K562 (cell line): ENCODE results near the gene RBM15. TPM values are rescaled to one million over a fixed set of nuclear protein-coding genes. Genes with fewer than 3 reads are reported as not detected.

ENCODE experiments used
- ARHGAP35 ChIP-seq: fragments of 450-650 bp; IDR thresholded peaks from 2 replicates; pipeline ENCODE4 v1.6.1; 2018; ENCODE audit not compliant: partially characterized antibody
- HDAC3 ChIP-seq: fragments of 450-650 bp; IDR thresholded peaks from 2 replicates; pipeline ENCODE4 v1.6.1; 2018; ENCODE audit warnings: borderline replicate concordance, mild to moderate bottlenecking, moderate library complexity; ENCODE audit not compliant: partially characterized antibody
- HINFP ChIP-seq: fragments of 450-650 bp; conservative IDR thresholded peaks from 2 replicates; pipeline ENCODE4 v1.6.1; 2016; ENCODE audit warnings: missing genetic modification characterization, low read depth, mild to moderate bottlenecking, control low read depth, missing compliant biosample characterization
- HMBOX1 ChIP-seq: sonication (generic); IDR thresholded peaks from 2 replicates; pipeline ENCODE4 v1.6.1; 2016
- POLR2H ChIP-seq: IDR thresholded peaks from 2 replicates; pipeline ENCODE4 v1.6.1; 2016; ENCODE audit warnings: missing genetic modification characterization, low read depth, mild to moderate bottlenecking, control low read depth, missing compliant biosample characterization, moderate library complexity
- RBM17 ChIP-seq: fragments of 200-400 bp; formaldehyde crosslinking; IDR thresholded peaks from 2 replicates; pipeline ENCODE4 v1.6.1; 2017; ENCODE audit warnings: low read depth, mild to moderate bottlenecking, low read length, borderline replicate concordance
- RFX1 ChIP-seq: fragments of 450-650 bp; IDR thresholded peaks from 2 replicates; pipeline ENCODE4 v1.6.1; 2016; ENCODE audit warnings: mild to moderate bottlenecking, moderate library complexity
- SP2 ChIP-seq: IDR thresholded peaks from 2 replicates; pipeline ENCODE4 v1.6.1; 2011; ENCODE audit warnings: mild to moderate bottlenecking, low read depth, low read length, moderate library complexity; ENCODE audit not compliant: poor library complexity, severe bottlenecking; ENCODE audit errors: extremely low read depth
- ZNF583 ChIP-seq: fragments of 250-450 bp; sonication (Bioruptor Pico); IDR thresholded peaks from 2 replicates; pipeline ENCODE4 v1.4.0; 2020
- polyA plus RNA-seq, 8 experiments: library from polyadenylated mRNA; depleted of rRNA in 4 of 8; stranded (reverse) in 5 of 8; unstranded in 3 of 8; fragments of >200 nt; fragmentation: Nextera tagmentation in 2 of 8; fragmentation: Illumina TruSeq in 1 of 8; extraction: Ambion mirVana in 2 of 8; extraction: Trizol in 1 of 8; gene quantifications; 2 replicates each; pipeline versions ENCODE4 v1.2.1 to v1.2.3, GENCODE V29; 2011 to 2014; ENCODE audit warnings: inconsistent platforms in 1 of 8, missing spikeins in 1 of 8
- total RNA-seq, 7 experiments: library from RNA; depleted of rRNA in 6 of 7; stranded (reverse); fragments of >200 nt in 6 of 7; fragmentation: Illumina TruSeq in 2 of 7; extraction: Trizol in 2 of 7; gene quantifications; 2 replicates each; pipeline versions ENCODE4 v1.2.1 to v1.2.3, GENCODE V29; 2011 to 2021; ENCODE audit warnings: low replicate concordance in 1 of 7
- TF ChIP-seq, protein P1 (sequence below), 2 experiments: fragments of 450-650 bp; formaldehyde crosslinking in 1 of 2; IDR thresholded peaks; 2 replicates each; pipeline versions ENCODE4 v1.4.0 to v1.6.1; 2014 to 2020; ENCODE audit warnings: mild to moderate bottlenecking in 2 of 2, borderline replicate concordance in 1 of 2, low read depth in 1 of 2
- TF ChIP-seq, protein P2 (sequence below): sonication (generic); formaldehyde crosslinking; IDR thresholded peaks from 2 replicates; pipeline ENCODE4 v1.4.0; 2020; ENCODE audit warnings: mild to moderate bottlenecking, missing genetic modification reagents
- TF ChIP-seq, protein P3 (sequence below): IDR thresholded peaks from 2 replicates; pipeline ENCODE4 v1.6.1; 2014; ENCODE audit warnings: antibody characterized with exemption

The RBM15 gene
- total and polyA plus RNA-seq, 9 of the 15 experiments (the other 6 are each of a cell fraction or from before 2014, with no cell fraction given) = 2.4 to 63.4 (median 28.2) TPM

DNA sequence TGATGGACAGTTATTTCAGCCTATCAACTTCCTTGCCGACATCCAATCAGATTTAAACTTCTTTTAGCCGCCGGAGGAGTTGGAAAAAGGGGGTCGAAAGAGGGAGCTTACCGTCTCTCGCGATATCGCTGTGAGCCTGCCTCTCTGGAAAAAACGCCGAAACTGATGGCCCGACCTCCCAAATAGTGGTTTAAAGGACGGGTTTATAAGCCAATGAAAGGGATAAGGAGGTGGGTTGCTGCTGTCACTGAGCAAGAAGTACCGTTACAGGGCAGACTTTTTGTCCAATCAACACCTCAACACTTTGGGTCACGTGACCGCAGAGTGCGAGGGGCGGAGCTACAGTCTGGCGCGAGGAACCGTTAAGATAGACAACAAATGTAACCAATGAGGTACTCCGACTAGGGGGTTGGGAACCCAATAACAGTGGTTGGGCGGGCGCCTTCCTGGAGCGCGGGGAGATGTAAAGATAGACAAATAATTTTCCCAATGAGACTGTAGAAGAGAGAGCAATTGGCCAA, at the start of gene RBM15 (continued):
- TF ChIP-seq HMBOX1 (peak; percentile 49; the same call in 1 of the 2 replicates), ZNF583 (CRISPR knock-in tag) (0 out of 2 replicates have a peak, but pooled peaks have one; percentile 19), HINFP (tag) (no peak), POLR2H (0 out of 2 replicates have a peak, but pooled peaks have one; percentile 92), RBM17 (no peak), ARHGAP35 (peak; percentile 94), SP2 (peak; percentile 76), HDAC3 (peak; percentile 22), RFX1 (peak; percentile 26; the same call in 1 of the 2 replicates)
- TF ChIP-seq, protein P1, sequence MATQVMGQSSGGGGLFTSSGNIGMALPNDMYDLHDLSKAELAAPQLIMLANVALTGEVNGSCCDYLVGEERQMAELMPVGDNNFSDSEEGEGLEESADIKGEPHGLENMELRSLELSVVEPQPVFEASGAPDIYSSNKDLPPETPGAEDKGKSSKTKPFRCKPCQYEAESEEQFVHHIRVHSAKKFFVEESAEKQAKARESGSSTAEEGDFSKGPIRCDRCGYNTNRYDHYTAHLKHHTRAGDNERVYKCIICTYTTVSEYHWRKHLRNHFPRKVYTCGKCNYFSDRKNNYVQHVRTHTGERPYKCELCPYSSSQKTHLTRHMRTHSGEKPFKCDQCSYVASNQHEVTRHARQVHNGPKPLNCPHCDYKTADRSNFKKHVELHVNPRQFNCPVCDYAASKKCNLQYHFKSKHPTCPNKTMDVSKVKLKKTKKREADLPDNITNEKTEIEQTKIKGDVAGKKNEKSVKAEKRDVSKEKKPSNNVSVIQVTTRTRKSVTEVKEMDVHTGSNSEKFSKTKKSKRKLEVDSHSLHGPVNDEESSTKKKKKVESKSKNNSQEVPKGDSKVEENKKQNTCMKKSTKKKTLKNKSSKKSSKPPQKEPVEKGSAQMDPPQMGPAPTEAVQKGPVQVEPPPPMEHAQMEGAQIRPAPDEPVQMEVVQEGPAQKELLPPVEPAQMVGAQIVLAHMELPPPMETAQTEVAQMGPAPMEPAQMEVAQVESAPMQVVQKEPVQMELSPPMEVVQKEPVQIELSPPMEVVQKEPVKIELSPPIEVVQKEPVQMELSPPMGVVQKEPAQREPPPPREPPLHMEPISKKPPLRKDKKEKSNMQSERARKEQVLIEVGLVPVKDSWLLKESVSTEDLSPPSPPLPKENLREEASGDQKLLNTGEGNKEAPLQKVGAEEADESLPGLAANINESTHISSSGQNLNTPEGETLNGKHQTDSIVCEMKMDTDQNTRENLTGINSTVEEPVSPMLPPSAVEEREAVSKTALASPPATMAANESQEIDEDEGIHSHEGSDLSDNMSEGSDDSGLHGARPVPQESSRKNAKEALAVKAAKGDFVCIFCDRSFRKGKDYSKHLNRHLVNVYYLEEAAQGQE (IDR thresholded peaks at IDR 0.05; ENCODE audit: borderline replicate concordance) = peak; percentile 96
- TF ChIP-seq, protein P1 (CRISPR knock-in tag; IDR thresholded peaks at IDR 0.05; ENCODE audit: low read depth) = no peak
- TF ChIP-seq, protein P2, sequence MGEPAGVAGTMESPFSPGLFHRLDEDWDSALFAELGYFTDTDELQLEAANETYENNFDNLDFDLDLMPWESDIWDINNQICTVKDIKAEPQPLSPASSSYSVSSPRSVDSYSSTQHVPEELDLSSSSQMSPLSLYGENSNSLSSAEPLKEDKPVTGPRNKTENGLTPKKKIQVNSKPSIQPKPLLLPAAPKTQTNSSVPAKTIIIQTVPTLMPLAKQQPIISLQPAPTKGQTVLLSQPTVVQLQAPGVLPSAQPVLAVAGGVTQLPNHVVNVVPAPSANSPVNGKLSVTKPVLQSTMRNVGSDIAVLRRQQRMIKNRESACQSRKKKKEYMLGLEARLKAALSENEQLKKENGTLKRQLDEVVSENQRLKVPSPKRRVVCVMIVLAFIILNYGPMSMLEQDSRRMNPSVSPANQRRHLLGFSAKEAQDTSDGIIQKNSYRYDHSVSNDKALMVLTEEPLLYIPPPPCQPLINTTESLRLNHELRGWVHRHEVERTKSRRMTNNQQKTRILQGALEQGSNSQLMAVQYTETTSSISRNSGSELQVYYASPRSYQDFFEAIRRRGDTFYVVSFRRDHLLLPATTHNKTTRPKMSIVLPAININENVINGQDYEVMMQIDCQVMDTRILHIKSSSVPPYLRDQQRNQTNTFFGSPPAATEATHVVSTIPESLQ = 0 out of 2 replicates have a peak, but pooled peaks have one; percentile 1
- TF ChIP-seq, protein P3, sequence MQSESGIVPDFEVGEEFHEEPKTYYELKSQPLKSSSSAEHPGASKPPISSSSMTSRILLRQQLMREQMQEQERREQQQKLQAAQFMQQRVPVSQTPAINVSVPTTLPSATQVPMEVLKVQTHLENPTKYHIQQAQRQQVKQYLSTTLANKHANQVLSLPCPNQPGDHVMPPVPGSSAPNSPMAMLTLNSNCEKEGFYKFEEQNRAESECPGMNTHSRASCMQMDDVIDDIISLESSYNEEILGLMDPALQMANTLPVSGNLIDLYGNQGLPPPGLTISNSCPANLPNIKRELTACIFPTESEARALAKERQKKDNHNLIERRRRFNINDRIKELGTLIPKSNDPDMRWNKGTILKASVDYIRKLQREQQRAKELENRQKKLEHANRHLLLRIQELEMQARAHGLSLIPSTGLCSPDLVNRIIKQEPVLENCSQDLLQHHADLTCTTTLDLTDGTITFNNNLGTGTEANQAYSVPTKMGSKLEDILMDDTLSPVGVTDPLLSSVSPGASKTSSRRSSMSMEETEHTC = peak; percentile 78; the same call in 1 of the 2 replicates
